MM.1S (cell line): ENCODE results near the gene WDPCP.

ENCODE experiments used
- DNase-seq: peaks from one replicate; pipeline ENCODE4 v3.0.0-alpha.2; 2015
- H2AFZ ChIP-seq: fragments of 300-600 bp; sonication (generic); 2 replicates; pipeline ENCODE4 v1.6.0; 2016; ENCODE audit warnings: antibody characterized with exemption, low read length
- H3F3A ChIP-seq: fragments of 300-600 bp; sonication (generic); 2 replicates; pipeline ENCODE4 v1.6.1; 2016; ENCODE audit warnings: mild to moderate bottlenecking, antibody characterized with exemption, low read length, moderate library complexity, mixed read lengths; ENCODE audit not compliant: insufficient read depth
- H3K27ac ChIP-seq: fragments of 300-600 bp; sonication (generic); 2 replicates; pipeline ENCODE4 v1.5.1; 2016; ENCODE audit warnings: mild to moderate bottlenecking, low read length
- H3K27me3 ChIP-seq: fragments of 300-600 bp; sonication (generic); replicated peaks from 2 replicates; pipeline ENCODE4 v1.6.0; 2016; ENCODE audit warnings: low read length; ENCODE audit not compliant: insufficient read depth
- H3K36me3 ChIP-seq: fragments of 300-600 bp; sonication (generic); replicated peaks from 2 replicates; pipeline ENCODE4 v1.6.1; 2016; ENCODE audit warnings: mild to moderate bottlenecking, low read length, mixed read lengths; ENCODE audit not compliant: insufficient read depth
- H3K4me1 ChIP-seq: fragments of 300-600 bp; sonication (generic); 2 replicates; pipeline ENCODE4 v1.6.1; 2016; ENCODE audit warnings: low read length, mixed read lengths
- H3K4me2 ChIP-seq: fragments of 300-600 bp; sonication (generic); 2 replicates; pipeline ENCODE4 v1.6.0; 2016; ENCODE audit warnings: low read depth, low read length
- H3K4me3 ChIP-seq: fragments of 300-600 bp; sonication (generic); 2 replicates; pipeline ENCODE4 v1.5.1; 2016; ENCODE audit warnings: low read length, mixed read lengths
- H3K79me2 ChIP-seq: fragments of 300-600 bp; sonication (generic); 2 replicates; pipeline ENCODE4 v1.6.1; 2016; ENCODE audit warnings: mixed run types, low read length, mixed read lengths
- H3K9ac ChIP-seq: fragments of 300-600 bp; sonication (generic); 2 replicates; pipeline ENCODE4 v1.6.1; 2016; ENCODE audit warnings: low read length, mixed read lengths
- H3K9me2 ChIP-seq: fragments of 300-600 bp; sonication (generic); replicated peaks from 2 replicates; pipeline ENCODE4 v1.6.1; 2016; ENCODE audit warnings: mild to moderate bottlenecking, low read length, mixed read lengths; ENCODE audit not compliant: insufficient read depth
- H3K9me3 ChIP-seq: fragments of 300-600 bp; sonication (generic); replicated peaks from 2 replicates; pipeline ENCODE4 v1.6.1; 2016; ENCODE audit warnings: mild to moderate bottlenecking, low read length, mixed read lengths; ENCODE audit not compliant: insufficient read depth
- H4K20me1 ChIP-seq: fragments of 300-600 bp; sonication (generic); 2 replicates; pipeline ENCODE4 v1.6.1; 2016; ENCODE audit warnings: mild to moderate bottlenecking, low read length, moderate library complexity, mixed read lengths; ENCODE audit not compliant: insufficient read depth
- EZH2 ChIP-seq: fragments of 300-600 bp; sonication (generic); optimal IDR thresholded peaks from 2 replicates; pipeline ENCODE3; 2017; ENCODE audit warnings: low read depth, mild to moderate bottlenecking, antibody characterized with exemption, low read length, mixed read lengths
- EZH2phosphoT487 ChIP-seq: fragments of 300-600 bp; sonication (generic); IDR thresholded peaks from 2 replicates; pipeline ENCODE4 v1.6.1; 2018; ENCODE audit warnings: antibody characterized with exemption, low read length
- TF ChIP-seq, protein P1 (sequence below): fragments of 300-600 bp; sonication (generic); IDR thresholded peaks from 2 replicates; pipeline ENCODE4 v1.5.1; 2016; ENCODE audit warnings: antibody characterized with exemption, low read length, mixed read lengths

The WDPCP gene

DNA sequence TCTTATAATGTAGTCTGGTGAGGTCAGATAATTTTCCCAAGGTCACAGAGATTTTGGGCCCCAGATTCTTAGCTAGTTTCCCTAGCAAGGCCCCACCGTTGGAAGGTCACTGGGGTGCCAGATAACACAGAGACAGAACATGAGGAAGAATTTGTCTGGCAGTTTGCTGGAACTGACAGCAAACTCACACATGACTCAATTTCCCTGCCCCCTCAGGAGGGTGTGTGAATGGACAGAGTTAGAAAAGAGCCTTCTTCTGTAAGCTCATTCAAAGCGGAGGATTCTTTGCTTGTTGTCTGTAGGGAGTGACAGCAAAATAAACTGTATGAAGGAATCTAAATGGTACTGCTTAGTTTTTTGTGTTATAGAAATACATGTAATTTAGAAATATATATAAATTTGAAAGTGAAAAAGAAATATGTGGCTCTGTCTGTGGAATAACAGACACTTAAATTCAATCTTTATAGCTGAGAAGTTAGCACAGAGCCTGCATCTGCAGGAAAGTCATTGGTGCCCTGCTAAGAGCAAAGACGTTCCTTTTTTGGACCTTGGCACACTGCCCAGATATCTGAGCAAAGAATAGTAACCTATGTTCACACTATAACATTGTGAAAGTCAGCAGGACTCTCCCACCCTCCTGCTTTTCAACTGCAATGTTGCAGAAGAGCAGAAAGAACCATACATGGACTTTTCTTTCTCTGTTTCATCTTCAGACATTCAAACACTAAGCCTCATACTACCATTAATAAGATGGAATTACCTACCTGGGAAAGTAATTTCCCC is 2.5 kb upstream of the WDPCP start:
- Histone ChIP-seq H3K4me3 (peak overlapping the region; percentile 93; the same call in 1 of the 2 replicates), H3K9ac (no peak overlapping the region), H3K27me3 (no peaks in the 10 kb centered on the region), H3K4me2 (peak overlapping the region; percentile 89), H4K20me1 (no peaks in the 10 kb centered on the region; the same call in 1 of the 2 replicates), H3K27ac (peak overlapping the region; percentile 18; the same call in 1 of the 2 replicates), H2AFZ (no peak overlapping the region), H3K9me3 (no peaks in the 10 kb centered on the region), H3F3A (peaks cover 17% of the 10 kb centered on the region), H3K36me3 (0 out of 2 replicates have a peak, but pooled peaks cover 10% of the 10 kb centered on the region), H3K9me2 (no peaks in the 10 kb centered on the region), H3K4me1 (peaks cover 32% of the 10 kb centered on the region), H3K79me2 (peaks cover 84% of the 10 kb centered on the region)
- DNase-seq = peak; percentile 80
- no peak for TF ChIP-seq EZH2phosphoT487
- TF ChIP-seq, protein P1, sequence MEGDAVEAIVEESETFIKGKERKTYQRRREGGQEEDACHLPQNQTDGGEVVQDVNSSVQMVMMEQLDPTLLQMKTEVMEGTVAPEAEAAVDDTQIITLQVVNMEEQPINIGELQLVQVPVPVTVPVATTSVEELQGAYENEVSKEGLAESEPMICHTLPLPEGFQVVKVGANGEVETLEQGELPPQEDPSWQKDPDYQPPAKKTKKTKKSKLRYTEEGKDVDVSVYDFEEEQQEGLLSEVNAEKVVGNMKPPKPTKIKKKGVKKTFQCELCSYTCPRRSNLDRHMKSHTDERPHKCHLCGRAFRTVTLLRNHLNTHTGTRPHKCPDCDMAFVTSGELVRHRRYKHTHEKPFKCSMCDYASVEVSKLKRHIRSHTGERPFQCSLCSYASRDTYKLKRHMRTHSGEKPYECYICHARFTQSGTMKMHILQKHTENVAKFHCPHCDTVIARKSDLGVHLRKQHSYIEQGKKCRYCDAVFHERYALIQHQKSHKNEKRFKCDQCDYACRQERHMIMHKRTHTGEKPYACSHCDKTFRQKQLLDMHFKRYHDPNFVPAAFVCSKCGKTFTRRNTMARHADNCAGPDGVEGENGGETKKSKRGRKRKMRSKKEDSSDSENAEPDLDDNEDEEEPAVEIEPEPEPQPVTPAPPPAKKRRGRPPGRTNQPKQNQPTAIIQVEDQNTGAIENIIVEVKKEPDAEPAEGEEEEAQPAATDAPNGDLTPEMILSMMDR = no peak
- no peak for TF ChIP-seq EZH2

DNA sequence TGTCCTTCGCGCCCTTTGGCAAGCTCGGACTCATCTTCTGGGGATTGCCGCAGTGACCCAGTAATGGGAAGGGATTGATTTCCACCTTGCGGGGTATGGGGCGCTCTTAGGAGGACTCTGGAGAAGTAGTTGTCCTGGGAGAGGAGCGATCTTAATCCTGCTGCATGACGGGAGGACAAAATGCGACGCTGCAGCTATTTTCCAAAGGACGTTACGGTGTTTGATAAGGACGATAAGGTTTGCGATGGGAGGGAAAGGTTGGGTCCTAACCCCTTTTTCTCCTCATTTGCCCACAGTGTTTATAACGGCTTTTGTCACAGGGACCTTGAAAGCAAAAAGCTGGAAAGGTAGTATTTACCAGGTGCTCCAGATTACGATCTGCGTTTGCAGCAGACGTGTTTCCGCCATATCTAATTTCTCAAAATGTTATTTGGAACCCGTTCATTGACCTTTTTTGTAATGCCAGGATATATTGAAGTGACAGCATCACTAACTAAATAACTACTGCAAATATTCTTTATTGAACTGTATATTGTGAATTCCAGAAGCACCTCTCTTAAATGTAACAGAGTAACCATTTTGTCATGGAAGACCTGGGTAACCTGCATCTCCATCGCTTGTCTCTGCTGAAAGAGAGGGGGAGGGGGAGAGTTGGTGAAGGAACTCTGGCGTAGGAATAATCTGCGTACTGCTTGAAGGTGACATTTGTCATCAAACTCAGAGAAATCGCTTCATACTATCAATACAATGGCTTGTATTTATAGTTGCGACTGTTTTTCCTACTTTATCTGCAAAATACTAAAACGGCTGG is 1.1 kb upstream of the WDPCP start:
- TF ChIP-seq, protein P1 = no peak
- no peak for TF ChIP-seq EZH2phosphoT487
- TF ChIP-seq EZH2 = no peak
- H4K20me1 ChIP-seq = no peaks in the 10 kb centered on the region
- H3K4me1 ChIP-seq = peaks cover 32% of the 10 kb centered on the region
- peak overlapping the region; percentile 93 for H3K4me3 ChIP-seq
- 0 out of 2 replicates have a peak, but pooled peaks cover 7% of the 10 kb centered on the region for H3K36me3 ChIP-seq
- no peaks in the 10 kb centered on the region for H3K27me3 ChIP-seq
- H3K79me2 ChIP-seq = peaks cover 69% of the 10 kb centered on the region
- peak overlapping the region; percentile 89 for H3K4me2 ChIP-seq
- no peak for DNase-seq
- peak overlapping the region; percentile 83 for H3K9ac ChIP-seq
- H3K27ac ChIP-seq = peak overlapping the region; percentile 90; the same call in 1 of the 2 replicates
- peak overlapping the region; percentile 75 for H2AFZ ChIP-seq
- peaks cover 17% of the 10 kb centered on the region for H3F3A ChIP-seq
- no peaks in the 10 kb centered on the region for H3K9me3 ChIP-seq
- H3K9me2 ChIP-seq = no peaks in the 10 kb centered on the region

DNA sequence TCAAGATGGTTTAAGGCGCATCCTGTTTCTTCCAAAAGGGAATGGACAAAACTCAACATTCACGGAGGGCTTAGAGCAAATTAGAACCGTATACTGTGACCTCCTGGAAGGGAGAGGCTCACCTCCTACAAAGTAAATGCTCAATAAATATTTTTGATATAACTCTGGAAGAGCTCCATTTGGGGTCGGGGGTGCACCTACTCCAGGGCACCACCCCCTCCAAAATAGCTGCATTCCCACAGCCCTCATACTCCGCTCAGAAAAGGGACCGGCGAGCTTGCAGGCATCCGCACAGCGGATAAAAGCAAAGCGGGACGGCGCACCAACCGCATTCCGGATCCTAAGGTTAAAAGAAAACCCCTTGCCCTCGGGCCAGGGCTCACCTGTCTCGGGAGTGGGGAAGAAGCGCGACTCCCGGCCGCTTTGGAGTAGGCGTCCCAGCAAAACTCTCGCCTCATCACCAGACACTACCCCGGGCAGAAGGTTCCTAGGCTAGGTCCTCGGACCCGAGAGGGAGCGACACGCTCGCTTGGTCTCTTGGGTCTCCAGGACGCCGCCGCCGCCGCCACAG is 378 bp downstream of the WDPCP start:
- H3K4me2 ChIP-seq = peak overlapping the region; percentile 89
- H3K27ac ChIP-seq = peak overlapping the region; percentile 90; the same call in 1 of the 2 replicates
- no peaks in the 10 kb centered on the region for H3K9me2 ChIP-seq
- no peaks in the 10 kb centered on the region for H3K36me3 ChIP-seq
- no peaks in the 10 kb centered on the region for H3K9me3 ChIP-seq
- H3K4me1 ChIP-seq = peaks cover 32% of the 10 kb centered on the region
- no peaks in the 10 kb centered on the region for H3K27me3 ChIP-seq
- DNase-seq = no peak
- H4K20me1 ChIP-seq = no peaks in the 10 kb centered on the region
- peak overlapping the region; percentile 85 for H3K9ac ChIP-seq
- H3K79me2 ChIP-seq = peaks cover 59% of the 10 kb centered on the region
- peaks cover 17% of the 10 kb centered on the region for H3F3A ChIP-seq
- H2AFZ ChIP-seq = peak overlapping the region; percentile 90
- TF ChIP-seq EZH2phosphoT487 (no peak), EZH2 (no peak)
- TF ChIP-seq, protein P1 = no peak
- peak overlapping the region; percentile 93 for H3K4me3 ChIP-seq
